H9 (cell line): Measurements from ENCODE around the gene TMEM273. TPM values are rescaled to one million over a fixed set of nuclear protein-coding genes. Genes with fewer than 3 reads are reported as not detected.

ENCODE experiments used
- DNase-seq: peaks from one replicate; pipeline ENCODE4 v3.0.0-alpha.2; 2017
- H2AFZ ChIP-seq: one replicate; pipeline ENCODE4 v1.6.1; 2013; ENCODE audit warnings: mild to moderate bottlenecking, low read length, control low read depth, moderate library complexity
- H2AK5ac ChIP-seq: 2 replicates; pipeline ENCODE4 v1.6.1; 2013; ENCODE audit warnings: low read length, control low read depth, mixed read lengths; ENCODE audit not compliant: insufficient read length
- H2BK120ac ChIP-seq: one replicate; pipeline ENCODE4 v1.6.1; 2013; ENCODE audit warnings: low read depth, mild to moderate bottlenecking, low read length, control low read depth, inconsistent platforms; ENCODE audit not compliant: poor library complexity, severe bottlenecking
- H2BK12ac ChIP-seq: 2 replicates; pipeline ENCODE4 v1.6.1; 2013; ENCODE audit warnings: low read length, control low read depth, mixed read lengths, low read depth; ENCODE audit not compliant: insufficient read length
- H2BK15ac ChIP-seq: 2 replicates; pipeline ENCODE4 v1.6.1; 2013; ENCODE audit warnings: low read depth, low read length, control low read depth
- H2BK20ac ChIP-seq: one replicate; pipeline ENCODE4 v1.6.1; 2013; ENCODE audit warnings: low read depth, mild to moderate bottlenecking, low read length, control low read depth, inconsistent platforms; ENCODE audit not compliant: poor library complexity, severe bottlenecking
- H2BK5ac ChIP-seq: 2 replicates; pipeline ENCODE4 v1.6.1; 2013; ENCODE audit warnings: low read length, control low read depth, mixed read lengths; ENCODE audit not compliant: insufficient read length
- H3K14ac ChIP-seq: 2 replicates; pipeline ENCODE4 v1.6.1; 2013; ENCODE audit warnings: low read length, control low read depth; ENCODE audit not compliant: insufficient read depth
- H3K18ac ChIP-seq: 2 replicates; pipeline ENCODE4 v1.6.1; 2013; ENCODE audit warnings: low read depth, mild to moderate bottlenecking, mixed read lengths, low read length, control low read depth; ENCODE audit not compliant: insufficient read length
- H3K23ac ChIP-seq: 2 replicates; pipeline ENCODE4 v1.6.1; 2013; ENCODE audit warnings: low read length, control low read depth, mixed read lengths, low read depth; ENCODE audit not compliant: insufficient read length
- H3K23me2 ChIP-seq: 2 replicates; pipeline ENCODE4 v1.6.1; 2013; ENCODE audit warnings: low read depth, mild to moderate bottlenecking, mixed read lengths, low read length, control low read depth; ENCODE audit not compliant: insufficient read length, poor library complexity, severe bottlenecking
- H3K27ac ChIP-seq: 2 replicates; pipeline ENCODE4 v1.5.1; 2013; ENCODE audit warnings: low read length, control low read depth, mixed read lengths, low read depth; ENCODE audit not compliant: insufficient read length
- H3K27me3 ChIP-seq: 2 replicates; pipeline ENCODE4 v1.6.1; 2013; ENCODE audit warnings: low read length, control low read depth, inconsistent platforms; ENCODE audit not compliant: insufficient read depth
- H3K4ac ChIP-seq: 2 replicates; pipeline ENCODE4 v1.6.1; 2013; ENCODE audit warnings: low read depth, mild to moderate bottlenecking, control low read depth, inconsistent platforms, low read length, moderate library complexity
- H3K4me1 ChIP-seq: 2 replicates; pipeline ENCODE4 v1.6.1; 2013; ENCODE audit warnings: low read length, control low read depth, inconsistent platforms; ENCODE audit not compliant: insufficient read depth
- H3K4me2 ChIP-seq: 2 replicates; pipeline ENCODE4 v1.6.1; 2013; ENCODE audit warnings: low read length, control low read depth, mixed read lengths; ENCODE audit not compliant: insufficient read length, insufficient read depth
- H3K56ac ChIP-seq: 2 replicates; pipeline ENCODE4 v1.6.1; 2013; ENCODE audit warnings: low read depth, mild to moderate bottlenecking, mixed read lengths, low read length, control low read depth; ENCODE audit not compliant: insufficient read length
- H3K79me1 ChIP-seq: 2 replicates; pipeline ENCODE4 v1.6.1; 2013; ENCODE audit warnings: low read depth, mild to moderate bottlenecking, moderate library complexity, low read length, control low read depth, inconsistent platforms; ENCODE audit not compliant: insufficient read depth, poor library complexity, severe bottlenecking
- H3K79me2 ChIP-seq: 2 replicates; pipeline ENCODE4 v1.6.1; 2013; ENCODE audit warnings: low read length, control low read depth, inconsistent platforms; ENCODE audit not compliant: insufficient read depth
- H3K9ac ChIP-seq: 2 replicates; pipeline ENCODE4 v1.6.1; 2013; ENCODE audit warnings: low read length, control low read depth, mixed read lengths; ENCODE audit not compliant: insufficient read length; ENCODE audit errors: extremely low read depth
- H3K9me3 ChIP-seq: one replicate; pipeline ENCODE4 v1.6.1; 2013; ENCODE audit warnings: low read depth, low read length, inconsistent platforms; ENCODE audit not compliant: control insufficient read depth
- H3T11ph ChIP-seq: one replicate; pipeline ENCODE4 v1.6.1; 2013; ENCODE audit warnings: mild to moderate bottlenecking, low read length, control low read depth, inconsistent platforms
- H4K20me1 ChIP-seq: one replicate; pipeline ENCODE4 v1.6.1; 2013; ENCODE audit not compliant: control insufficient read depth, insufficient read length, insufficient read depth
- H4K5ac ChIP-seq: 2 replicates; pipeline ENCODE4 v1.6.1; 2013; ENCODE audit warnings: low read depth, mild to moderate bottlenecking, mixed read lengths, low read length, control low read depth; ENCODE audit not compliant: insufficient read length
- H4K8ac ChIP-seq: replicated peaks from 2 replicates; pipeline ENCODE4 v1.6.1; 2013; ENCODE audit warnings: low read length, control low read depth, mixed read lengths, low read depth; ENCODE audit not compliant: insufficient read length
- H4K91ac ChIP-seq: 2 replicates; pipeline ENCODE4 v1.6.1; 2013; ENCODE audit warnings: low read depth, mild to moderate bottlenecking, moderate library complexity, mixed read lengths, low read length, control low read depth; ENCODE audit not compliant: insufficient read length
- H3K27ac Mint-ChIP-seq, 3 experiments: 2 replicates in 2 of 3; 3 replicates in 1 of 3; pipeline ENCODE4 v1.8.0; 2020 to 2021; ENCODE audit warnings: mixed read lengths in 3 of 3, mild to moderate bottlenecking in 1 of 3, moderate library complexity in 1 of 3
- H3K27me3 Mint-ChIP-seq: 2 replicates; pipeline ENCODE4 v1.8.0; 2021; ENCODE audit warnings: low read depth, mild to moderate bottlenecking, moderate library complexity, mixed read lengths
- H3K36me3 Mint-ChIP-seq, 3 experiments: 2 replicates in 2 of 3; 3 replicates in 1 of 3; pipeline ENCODE4 v1.8.0; 2020 to 2021; ENCODE audit warnings: low read depth in 3 of 3, mixed read lengths in 3 of 3; ENCODE audit not compliant: insufficient read depth in 1 of 3
- H3K4me1 Mint-ChIP-seq, 2 experiments: 2 replicates each; pipeline ENCODE4 v1.8.0; 2020; ENCODE audit warnings: mixed read lengths in 2 of 2
- H3K4me3 Mint-ChIP-seq, 2 experiments: 2 replicates in 1 of 2; 3 replicates in 1 of 2; pipeline ENCODE4 v1.8.0; 2020 to 2021; ENCODE audit warnings: mild to moderate bottlenecking in 2 of 2, mixed read lengths in 2 of 2, moderate library complexity in 1 of 2
- H3K9me3 Mint-ChIP-seq, 2 experiments: 2 replicates in 1 of 2; 3 replicates in 1 of 2; pipeline ENCODE4 v1.8.0; 2020; ENCODE audit warnings: mild to moderate bottlenecking in 2 of 2, mixed read lengths in 2 of 2, moderate library complexity in 1 of 2
- CTCF ChIP-seq: fragments of 200-600 bp; sonication (generic); conservative IDR thresholded peaks from 3 replicates; pipeline ENCODE4 v1.8.0; 2021; ENCODE audit warnings: antibody characterized with exemption, mild to moderate bottlenecking
- WGBS: extraction: QIAGEN DNeasy Blood & Tissue Kit; methylation state at CpG from one replicate; pipeline ENCODE4 v1.1.7; 2013; ENCODE audit warnings: missing lambda C conversion rate, low lambda C conversion rate, mixed read lengths; ENCODE audit not compliant: insufficient read length; ENCODE audit errors: extremely low coverage; 5-methylcytosine and 5-hydroxymethylcytosine counted together
- total RNA-seq: library from RNA; stranded (reverse); gene quantifications from 2 replicates; pipeline ENCODE4 v1.2.1, GENCODE V29; 2021

TMEM273 gene
- total RNA-seq, 1 experiment from 2014 or later = not detected

- no peaks in the 10 kb centered on the region for H3K4me1 ChIP-seq
- WGBS = no CpG with 5 or more reads among the region's 9 CpGs
- Mint-ChIP-seq H3K9me3 (no peaks in the 10 kb centered on the region), H3K4me3 (no peak overlapping the region; a peak in 1 of 5 replicates), H3K36me3 (no peaks in the 10 kb centered on the region), H3K27ac (no peak overlapping the region), H3K4me1 (peaks cover 8 to 9% of the 10 kb centered on the region in 2 experiments; a peak in 3 of 4 replicates), H3K27me3 (peaks cover 12% of the 10 kb centered on the region)
- no peaks in the 10 kb centered on the region for H3K27me3 ChIP-seq
- no peak overlapping the region for H3K23ac ChIP-seq
- no peak overlapping the region for H4K5ac ChIP-seq
- no peaks in the 10 kb centered on the region for H3K9me3 ChIP-seq
- no peak overlapping the region for H3K4me2 ChIP-seq
- no peak overlapping the region for H3K9ac ChIP-seq
- no peak overlapping the region for H3K14ac ChIP-seq
- no peak overlapping the region for H4K91ac ChIP-seq
- no peak overlapping the region for H3T11ph ChIP-seq
- no peak overlapping the region for H3K4ac ChIP-seq
- H2BK15ac ChIP-seq = no peak overlapping the region
- H3K56ac ChIP-seq = no peak overlapping the region
- H2BK120ac ChIP-seq = no peak overlapping the region
- H2BK12ac ChIP-seq = no peak overlapping the region
- no peaks in the 10 kb centered on the region for H3K79me2 ChIP-seq
- no peak overlapping the region for H2BK20ac ChIP-seq
- no peak for DNase-seq
- no peaks in the 10 kb centered on the region for H4K20me1 ChIP-seq
- H3K79me1 ChIP-seq = no peaks in the 10 kb centered on the region
- H2AK5ac ChIP-seq = no peak overlapping the region
- peaks cover 2% of the 10 kb centered on the region for H3K23me2 ChIP-seq
- no peak overlapping the region for H2AFZ ChIP-seq
- no peak for TF ChIP-seq CTCF
- H2BK5ac ChIP-seq = no peak overlapping the region
- no peak overlapping the region for H3K27ac ChIP-seq
- H3K18ac ChIP-seq = no peak overlapping the region
- no peak overlapping the region for H4K8ac ChIP-seq
Measured at GRCh38 chr10:49109669-49110340, 78.4 kb downstream of the TMEM273 start.
